GM19463 (cell line): ENCODE results near the gene NUP210L.
A peak's percentile ranks its signal among the peaks of the same experiment; 100 is the strongest.
"Not testable (repeated sequence)": the region's sequence is repeated elsewhere in the genome, so short reads cannot be mapped to it uniquely, and the experiment has no call there.

Source experiments
- ATAC-seq: cut with Tn5 transposase; IDR thresholded peaks from one replicate; pipeline ENCODE4 v1.9.1; 2021; ENCODE audit warnings: mild to moderate bottlenecking, moderate library complexity; ENCODE audit not compliant: unreplicated experiment

The NUP210L gene

DNA sequence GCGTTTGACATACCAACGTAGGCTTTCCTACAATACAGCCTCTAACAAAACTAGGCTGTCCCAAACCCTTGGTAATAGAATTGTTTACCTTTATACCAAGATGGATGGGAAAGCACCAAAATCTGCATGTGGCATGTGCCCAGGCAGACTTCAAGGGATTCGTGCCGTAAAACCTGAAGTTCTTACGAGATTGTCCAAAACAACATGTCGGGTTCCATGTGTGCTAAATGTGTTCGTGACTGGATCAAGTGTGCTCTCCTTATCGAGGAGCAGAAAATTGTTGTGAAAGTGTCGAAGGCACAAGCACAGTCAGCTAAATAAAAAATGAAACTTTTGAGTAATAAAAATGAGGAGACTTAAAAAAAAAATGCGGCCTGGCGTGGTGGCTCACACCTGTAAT, 159.2 kb downstream of the NUP210L start:
- ATAC-seq = no peak

DNA sequence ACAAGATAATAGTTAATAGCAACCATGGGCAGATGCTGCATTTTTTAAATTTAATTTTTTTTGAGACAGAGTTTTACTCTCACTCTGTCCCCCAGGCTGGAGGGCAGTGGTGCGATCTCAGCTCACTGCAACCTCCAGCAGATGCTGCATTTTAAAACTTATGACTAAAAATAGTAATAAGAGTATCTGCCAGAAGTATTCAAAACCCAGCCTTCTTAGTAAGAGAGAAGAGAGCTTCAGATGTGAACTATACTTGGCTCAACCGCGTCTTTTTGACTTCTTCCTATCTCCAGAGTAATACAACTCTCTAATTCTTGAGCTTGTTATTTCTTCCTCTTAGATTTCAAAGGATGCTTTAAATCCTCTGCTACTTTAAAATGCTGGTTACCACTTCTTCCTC, 159.7 kb downstream of the NUP210L start:
- ATAC-seq = no peak

DNA sequence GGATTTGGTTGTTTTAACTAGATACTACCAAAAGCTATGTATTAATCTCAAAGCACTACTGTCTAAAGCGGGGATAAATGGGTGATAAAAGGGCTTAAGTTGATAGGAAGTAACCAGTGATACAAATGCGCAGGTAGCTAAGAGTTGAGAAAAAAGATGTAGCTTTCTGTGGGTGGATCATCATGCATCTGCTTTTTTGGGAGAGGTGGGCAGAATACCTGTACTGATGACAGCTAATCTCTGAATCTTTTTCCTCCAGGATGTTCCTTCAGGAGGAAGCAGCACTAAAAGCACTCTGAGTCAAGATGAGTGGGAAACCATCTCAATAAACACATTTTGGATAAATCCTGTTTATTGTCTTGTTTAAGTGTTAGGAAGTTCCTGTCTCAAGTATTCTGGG, 163.1 kb downstream of the NUP210L start:
- no peak for ATAC-seq

DNA sequence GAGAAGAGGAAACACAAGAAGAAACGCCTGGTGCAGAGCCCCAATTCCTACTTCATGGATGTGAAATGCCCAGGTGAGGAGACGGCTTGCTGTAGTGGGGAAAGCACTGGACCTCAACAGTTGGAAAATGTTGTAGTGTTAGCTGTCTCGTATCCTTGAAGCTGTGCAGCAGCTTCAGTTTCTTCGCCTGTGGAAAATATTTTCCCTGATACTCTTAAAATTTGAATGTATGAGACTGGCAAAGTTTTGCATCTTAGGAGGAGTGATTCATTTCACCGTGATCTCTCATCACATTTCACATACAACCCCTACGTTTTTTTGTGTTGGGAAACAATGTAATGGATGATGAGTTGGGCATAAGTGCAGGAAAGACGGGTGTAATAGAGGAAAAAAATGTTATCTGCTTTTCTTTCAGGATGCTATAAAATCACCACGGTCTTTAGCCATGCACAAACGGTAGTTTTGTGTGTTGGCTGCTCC, 163.7 kb downstream of the NUP210L start:
- ATAC-seq = no peak

DNA sequence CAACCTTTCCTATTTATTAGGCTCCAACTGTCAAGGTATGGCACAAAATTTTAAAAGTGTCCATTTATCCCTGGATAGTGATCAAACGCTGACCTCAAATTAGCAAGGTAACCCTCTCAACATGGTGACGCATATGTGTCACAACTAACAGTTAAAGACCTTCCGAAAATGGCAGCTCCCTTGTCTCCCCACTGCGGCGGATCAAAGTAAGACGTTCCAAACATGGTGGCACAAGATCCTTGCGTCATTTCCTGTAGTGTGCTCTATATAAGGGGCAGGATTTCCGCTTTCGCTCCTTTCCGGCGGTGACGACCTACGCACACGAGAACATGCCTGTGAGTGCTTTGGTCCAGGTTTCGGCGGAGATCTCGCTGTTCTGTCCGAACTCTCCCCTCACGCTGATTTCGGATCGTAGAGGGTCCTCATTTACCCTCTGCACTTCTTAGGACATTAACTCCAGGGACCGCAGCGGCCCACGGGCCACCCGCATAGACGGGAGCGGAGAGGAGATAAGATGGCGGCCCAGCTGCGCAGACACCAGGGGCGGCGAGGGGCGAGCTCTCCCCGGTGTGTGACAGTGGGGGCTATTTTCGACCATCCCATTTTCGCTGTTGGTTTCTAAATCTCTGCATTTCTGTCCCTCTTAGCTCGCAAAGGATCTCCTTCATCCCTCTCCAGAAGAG, 164.3 kb downstream of the NUP210L start, which contains the start of gene RPS27:
Gene RPS27, plus strand, starts transcription at position 295 of the 683 bp plus-strand sequence. Its CDS starts 35 bp downstream, at position 330.
- ATAC-seq = peak; percentile 60

DNA sequence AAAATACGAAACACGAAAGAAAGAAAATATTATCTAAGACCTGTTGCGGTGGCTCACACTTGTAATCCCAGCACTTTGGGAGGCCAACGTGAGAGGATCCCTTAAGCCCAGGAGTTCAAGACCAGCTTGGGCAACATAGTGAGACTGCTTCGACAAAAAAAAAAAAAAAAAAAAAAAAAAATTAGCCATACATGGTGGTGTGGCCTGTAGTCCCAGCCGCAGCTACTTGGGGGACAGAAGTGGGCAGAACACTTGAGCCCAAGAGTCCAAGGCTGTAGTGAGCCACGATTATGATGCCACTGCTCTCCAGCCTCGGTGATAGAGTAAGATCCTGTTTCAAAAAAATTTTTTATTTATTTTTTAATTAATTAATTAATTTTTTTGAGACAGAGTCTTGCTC, 167.3 kb downstream of the NUP210L start:
- ATAC-seq = no peak

DNA sequence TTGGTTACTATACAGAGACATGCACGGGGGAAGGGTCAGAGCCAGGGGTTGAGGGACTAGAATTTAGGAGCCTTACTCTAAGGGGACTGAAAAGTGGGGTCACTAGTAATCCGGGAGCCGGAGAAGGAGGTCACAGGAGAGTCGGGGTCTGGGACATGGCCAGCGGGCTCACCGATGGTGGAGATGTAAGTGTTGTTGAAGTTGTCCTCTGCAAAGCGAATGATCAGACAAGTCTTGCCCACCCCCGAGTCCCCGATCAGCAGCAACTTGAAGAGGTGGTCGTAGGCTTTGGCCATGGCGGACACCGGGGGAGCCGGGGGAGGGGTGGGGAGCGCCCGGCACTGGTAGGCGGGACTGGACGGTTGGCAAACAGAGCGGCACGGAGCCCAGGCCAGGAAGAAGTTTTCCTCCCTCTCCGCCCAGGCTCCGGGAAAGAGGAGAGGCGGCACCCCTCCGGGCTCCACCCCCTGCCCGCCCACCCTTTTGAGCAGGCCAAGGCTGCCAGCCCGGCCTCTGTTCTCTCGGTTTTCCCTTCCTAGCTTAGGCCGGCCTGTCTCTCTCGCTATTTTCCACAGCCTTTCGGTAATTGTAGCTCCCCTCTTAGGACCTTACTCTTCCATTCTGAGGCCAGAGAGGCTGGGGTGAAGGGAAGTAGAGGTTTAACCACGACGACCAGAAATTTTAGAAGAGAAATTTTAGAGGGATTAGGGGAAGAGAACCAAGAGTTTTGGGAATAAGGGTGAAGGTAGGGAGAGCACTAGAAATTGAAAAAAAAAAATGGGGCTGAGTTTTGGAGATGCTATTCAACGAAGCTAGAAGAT, 168.7 kb downstream of the NUP210L start, which contains the start of gene RAB13:
Gene RAB13, minus strand, starts transcription at position 399 of the 821 bp plus-strand sequence. Its CDS starts 103 bp downstream, at position 296.
- ATAC-seq = no peak

DNA sequence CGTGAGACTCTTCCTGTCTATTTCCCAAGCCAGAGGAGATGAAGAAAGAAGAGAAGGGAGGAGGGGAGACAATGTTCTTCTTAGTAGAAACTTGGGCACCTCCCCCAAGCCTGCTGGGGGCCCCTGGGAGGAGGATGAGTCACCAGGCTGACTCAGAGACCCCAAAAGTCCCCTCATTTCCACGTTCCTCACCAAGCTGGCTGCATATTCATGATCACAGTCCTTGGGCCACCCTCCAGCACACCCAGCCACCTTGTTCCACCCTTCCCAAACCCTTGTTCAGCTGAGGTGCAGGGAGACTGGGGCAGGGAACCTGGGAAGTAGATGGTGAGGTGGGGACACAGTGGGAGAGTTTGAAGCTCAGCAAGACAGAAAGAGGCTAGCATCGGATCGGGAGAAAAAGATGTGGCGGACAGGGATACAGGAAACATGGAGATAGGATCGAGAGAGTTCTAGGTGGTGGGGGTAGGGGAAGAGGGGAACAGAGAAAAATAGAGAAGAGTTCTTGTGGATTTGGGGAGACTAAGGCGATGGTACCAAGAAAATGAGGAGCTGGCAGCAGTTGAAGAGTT, 169.4 kb downstream of the NUP210L start:
- ATAC-seq = no peak

DNA sequence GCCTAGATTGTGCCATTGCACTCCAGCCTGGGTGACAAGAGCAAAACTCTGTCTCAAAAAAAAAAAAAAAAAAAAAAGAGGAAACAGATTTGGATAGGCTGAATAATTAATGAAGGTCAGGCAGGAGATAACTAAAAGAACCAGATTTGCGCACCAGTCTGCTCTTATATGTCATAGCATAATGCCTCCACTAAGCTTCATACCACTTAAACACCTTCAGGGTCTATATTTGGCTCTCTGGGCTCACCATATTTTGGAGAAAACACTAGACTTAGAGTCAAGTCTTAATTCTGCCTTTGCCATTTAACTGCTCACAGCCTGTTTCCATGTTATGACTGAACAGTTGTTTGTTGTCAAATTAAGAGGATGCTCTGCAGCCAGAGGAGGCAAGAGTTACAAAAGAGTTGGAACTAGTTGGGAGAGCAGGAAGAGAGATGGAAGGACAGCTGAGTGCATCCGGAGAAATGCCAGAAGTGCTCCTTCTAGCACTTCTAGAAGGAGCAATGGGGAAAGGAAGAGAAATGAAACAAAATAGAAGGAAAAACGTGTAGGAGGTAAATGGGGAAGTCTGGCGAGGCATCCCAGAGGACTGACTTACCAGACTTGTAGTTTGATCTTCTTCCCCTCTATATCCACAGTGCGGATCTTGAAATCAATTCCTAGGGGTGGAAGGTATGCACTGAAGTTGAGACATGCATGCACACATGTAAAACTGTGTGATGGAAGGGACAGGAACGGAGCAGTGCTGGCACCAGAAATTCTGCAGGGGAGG, 170.6 kb downstream of the NUP210L start:
- no peak for ATAC-seq

DNA sequence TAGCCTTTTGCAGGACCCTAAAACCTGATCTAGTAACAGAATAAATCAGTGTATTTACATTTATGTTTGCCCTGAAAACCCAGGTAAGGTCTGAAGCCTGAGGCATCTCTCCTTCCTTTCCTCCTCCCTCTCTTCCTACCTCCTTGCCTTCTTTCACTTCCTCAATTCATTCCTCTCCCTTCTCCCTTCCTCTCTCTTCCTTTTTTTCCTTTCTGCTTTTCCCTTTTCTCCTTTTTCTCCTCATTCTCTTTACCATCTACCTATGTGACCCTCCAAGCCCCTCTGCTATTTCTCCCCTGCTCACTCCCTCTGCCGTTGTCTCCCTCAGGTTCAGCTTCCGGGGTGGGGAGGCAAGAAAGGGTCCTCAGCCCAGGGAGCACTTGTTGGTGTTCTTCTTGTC, 173.1 kb downstream of the NUP210L start:
- not testable (repeated sequence) for ATAC-seq

DNA sequence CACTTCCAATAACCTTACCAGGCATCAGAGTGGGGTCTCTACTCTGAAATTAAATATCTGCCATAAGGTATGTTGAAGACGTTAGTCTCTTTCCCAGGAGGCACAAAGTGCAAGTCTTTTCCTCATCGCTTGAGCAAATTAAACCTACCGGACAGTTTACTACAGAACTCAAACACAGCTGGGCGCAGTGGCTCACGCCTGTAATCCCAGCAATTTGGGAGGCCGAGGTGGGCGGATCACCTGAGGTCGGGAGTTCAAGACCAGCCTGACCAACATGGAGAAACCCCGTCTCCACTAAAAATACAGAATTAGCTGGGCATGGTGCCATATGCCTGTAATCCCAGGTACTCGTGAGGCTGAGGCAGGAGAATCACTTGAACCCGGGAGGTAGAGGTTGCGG, 175.8 kb downstream of the NUP210L start:
- ATAC-seq = not testable (repeated sequence)

DNA sequence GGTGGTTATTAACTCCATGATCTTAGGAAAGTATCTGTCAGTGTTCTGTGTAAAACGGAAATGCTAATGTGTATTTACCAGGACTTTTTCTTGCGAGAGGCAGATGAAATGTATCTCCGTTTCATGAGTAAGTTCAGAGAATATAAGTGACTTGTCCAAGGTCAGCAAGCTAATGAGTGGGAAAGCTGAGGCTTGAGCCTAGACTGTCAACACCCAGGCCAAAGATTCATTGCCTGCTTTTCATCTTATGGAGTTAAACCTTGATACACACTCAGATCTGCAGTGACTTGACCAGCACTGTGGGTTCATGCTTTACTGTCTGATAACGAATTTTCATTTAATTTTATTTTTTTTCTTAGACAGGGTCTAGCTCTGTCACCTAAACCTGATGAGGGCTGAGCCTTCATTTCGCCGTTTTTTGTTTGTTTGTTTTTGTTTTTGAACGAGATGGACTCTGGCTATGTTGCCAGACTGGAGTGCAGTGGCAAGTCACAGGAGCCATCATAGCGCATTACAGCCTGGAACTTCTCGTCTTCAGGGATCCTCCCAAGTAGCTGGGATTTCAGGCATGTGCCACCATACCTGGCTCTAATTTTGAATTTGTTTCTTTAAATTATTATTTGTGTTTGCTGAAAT, 176.5 kb downstream of the NUP210L start:
- ATAC-seq = no peak

DNA sequence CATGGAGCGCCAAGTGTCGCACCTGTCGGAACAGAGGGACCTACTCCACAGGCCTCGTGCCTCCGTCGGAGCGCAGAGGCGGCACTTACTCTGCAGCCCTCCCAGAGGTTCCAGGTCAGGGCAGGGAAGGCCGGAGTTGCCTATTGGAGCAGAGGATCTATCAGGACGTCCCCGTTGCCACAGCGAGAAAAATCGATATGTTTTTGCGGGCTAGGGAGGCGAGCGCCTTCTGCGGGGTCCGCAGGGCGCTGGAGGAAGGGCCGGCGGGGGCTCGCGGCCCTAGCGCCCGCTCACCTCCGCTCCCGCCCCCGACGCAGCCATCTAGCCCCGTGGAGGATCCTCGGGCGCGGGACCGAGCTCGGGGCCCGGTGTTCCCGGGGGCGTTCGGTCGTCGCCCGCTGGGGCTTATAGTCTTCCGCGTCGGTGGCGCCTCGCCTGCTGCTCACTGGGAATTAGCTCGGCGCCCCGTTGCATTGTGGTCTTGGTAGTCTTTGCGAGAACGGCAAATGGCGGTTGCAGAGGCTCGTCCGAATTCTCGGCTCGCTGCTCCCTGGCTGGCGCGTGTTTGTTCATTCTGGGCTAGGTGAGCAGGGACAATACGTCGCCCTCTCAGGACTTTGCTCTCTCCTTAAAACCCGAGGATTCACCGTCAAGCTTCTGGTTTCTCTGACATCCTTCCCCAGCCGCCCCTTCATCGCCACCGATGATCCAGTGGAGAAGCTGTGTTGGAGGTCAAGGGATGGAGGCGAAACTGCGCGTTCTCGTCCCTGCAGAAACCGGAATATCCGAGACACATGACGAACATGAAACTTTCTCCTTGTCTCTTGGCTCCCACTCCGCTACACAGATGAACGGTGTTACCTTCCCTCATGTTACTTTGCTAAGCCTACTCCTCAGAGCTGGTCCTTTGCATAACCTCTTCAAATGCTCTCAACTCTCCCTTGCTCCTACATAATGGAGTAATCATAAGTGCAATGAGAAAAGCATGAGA, 177.3 kb downstream of the NUP210L start, which contains the start of gene JTB:
Gene JTB, minus strand, starts transcription at position 425 of the 991 bp plus-strand sequence. Its CDS starts 422 bp downstream, at position 3.
- peak; percentile 80 for ATAC-seq

DNA sequence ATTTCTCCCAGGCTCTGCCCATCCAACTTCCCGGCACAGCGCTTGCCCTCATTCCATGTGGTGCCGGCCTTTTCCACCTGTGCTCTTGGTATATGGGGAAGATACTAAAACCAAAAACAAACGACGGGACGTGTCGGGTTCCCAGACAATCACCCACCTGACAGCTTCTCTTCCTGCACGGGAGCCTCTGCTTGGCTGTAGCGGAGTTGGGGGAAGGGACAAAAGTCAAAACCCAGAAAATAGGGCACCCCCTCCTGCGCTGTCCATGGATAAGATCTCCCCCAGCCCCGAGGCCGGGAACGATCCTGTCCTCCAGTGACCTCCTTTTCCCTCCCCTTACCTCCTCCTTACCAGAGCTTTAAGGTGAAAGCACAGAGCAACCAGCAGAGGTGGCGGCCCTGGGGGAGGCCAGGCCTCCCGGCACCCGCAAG, 178.0 kb downstream of the NUP210L start:
- ATAC-seq = no peak

DNA sequence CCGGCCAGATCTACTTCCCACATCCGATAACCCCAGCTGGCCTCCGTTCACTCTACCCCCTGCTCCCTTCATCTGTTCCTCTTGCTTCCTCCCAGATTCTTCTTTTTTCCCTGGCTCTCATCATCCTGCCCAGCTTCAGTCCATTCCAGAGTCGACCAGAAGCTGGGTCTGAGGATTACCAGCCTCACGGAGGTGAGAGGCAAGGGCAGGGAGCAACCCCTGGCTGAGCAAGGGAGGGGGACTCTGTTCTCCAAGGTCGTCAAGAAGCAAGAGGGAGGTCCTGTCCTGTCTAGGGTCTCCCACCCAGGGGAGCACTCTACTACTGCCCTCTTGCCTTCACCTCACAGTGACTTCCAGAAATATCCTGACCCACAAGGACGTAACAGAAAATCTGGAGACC, 181.3 kb downstream of the NUP210L start:
- ATAC-seq = no peak

DNA sequence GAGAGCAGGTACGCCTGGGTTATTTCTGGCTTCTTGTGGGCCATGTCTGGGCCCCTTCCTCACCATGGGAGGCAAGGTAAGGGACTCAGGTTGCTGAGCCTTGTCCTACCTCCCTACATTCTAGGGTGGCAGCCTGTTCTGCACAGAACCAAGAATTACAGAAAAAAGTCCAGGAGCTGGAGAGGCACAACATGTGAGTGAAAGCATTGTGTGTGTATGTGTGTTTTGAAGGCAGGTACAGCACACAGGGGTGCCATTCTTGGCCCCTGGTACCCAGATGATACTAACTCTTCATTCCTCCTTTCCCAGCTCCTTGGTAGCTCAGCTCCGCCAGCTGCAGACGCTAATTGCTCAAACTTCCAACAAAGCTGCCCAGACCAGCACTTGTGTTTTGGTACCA, 181.8 kb downstream of the NUP210L start:
- no peak for ATAC-seq

DNA sequence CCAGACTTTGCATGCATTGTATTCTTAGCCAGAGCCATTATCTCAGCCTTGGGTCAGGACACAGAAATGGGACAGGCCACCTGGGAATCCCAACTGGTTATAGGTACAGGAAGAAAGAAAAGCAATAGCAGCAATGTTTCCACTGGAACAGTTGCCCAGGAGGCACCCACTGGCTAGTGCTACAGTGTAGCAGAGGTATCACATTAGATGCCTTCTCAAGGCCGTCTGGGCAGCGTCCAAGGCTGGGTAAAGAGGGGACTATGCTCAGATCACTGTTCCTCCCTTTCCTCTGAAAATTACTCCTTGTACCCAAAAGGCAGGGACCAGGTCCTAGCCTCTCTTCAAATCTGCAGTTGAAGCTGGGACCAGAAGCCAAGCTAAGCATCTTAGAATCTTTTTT, 184.5 kb downstream of the NUP210L start:
- no peak for ATAC-seq

DNA sequence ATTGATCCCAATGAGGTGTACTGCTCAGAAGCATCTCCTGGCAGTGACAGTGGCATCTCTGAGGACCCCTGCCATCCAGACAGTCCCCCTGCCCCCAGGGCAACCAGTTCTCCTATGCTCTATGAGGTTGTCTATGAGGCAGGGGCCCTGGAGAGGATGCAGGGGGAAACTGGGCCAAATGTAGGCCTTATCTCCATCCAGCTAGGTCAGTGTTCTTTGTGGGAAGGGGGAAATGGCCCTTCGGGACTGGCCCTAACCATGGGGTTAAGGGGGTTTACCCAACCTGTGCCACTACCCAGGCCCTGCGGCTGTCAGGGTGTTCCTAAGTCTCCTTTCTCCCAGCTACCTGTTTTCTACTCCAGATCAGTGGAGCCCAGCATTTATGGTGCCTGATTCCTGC, 185.9 kb downstream of the NUP210L start:
- no peak for ATAC-seq

DNA sequence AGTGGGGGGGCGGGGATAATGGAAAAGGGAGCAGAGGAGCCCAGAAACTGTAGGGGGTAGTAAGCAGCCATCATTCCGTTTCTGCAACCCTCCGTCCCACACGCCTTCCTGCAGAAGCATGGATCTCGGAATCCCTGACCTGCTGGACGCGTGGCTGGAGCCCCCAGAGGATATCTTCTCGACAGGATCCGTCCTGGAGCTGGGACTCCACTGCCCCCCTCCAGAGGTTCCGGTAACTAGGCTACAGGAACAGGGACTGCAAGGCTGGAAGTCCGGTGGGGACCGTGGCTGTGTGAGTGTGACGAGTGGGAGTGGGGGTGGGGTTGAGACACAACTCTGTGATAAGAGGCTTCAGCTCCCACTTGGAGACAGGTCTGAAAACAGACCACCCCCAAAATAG, 186.5 kb downstream of the NUP210L start:
- no peak for ATAC-seq
